ENCODE measurements around the gene NSG1. TPM values are rescaled to one million over a fixed set of nuclear protein-coding genes. Genes with fewer than 3 reads are reported as not detected.

Gene NSG1
- total RNA-seq (2021) (1.3 and 2.7 TPM in 2 replicates), Bru-seq, nascent RNA (percentile 17 among the genes with signal in this experiment), BruChase-seq, experiment 1, labeled RNA remaining after a 2-hour chase (percentile 17 among the genes with signal in this experiment), BruChase-seq, experiment 2, labeled RNA remaining after a 6-hour chase (percentile 18 among the genes with signal in this experiment)
- long read RNA-seq, partial matches to known transcripts = 4 of 4 reads
- long read RNA-seq, other reads (novel, unspliced or antisense) = 0 of 4 reads

- no TSS peak for BruUV-seq (replicated peaks)
- POLR2A ChIA-PET (ENCODE audit: low non-redundant PET) = no interaction called here
- DNase-seq (ENCODE audit: low spot score) = peak; percentile 33
- TF ChIP-seq EZH2 (IDR thresholded peaks at IDR 0.05; ENCODE audit: borderline replicate concordance, low read depth, low read length, poor library complexity, severe bottlenecking) (no peak), CTCF (conservative IDR thresholded peaks at IDR 0.05; ENCODE audit: low read depth, low read length) (no peak)
- H3K9me3 ChIP-seq (ENCODE audit: low read depth, low read length, poor library complexity, severe bottlenecking) = no peaks in the 10 kb centered on the region
- H3K36me3 ChIP-seq (ENCODE audit: insufficient read depth, low read length, poor library complexity, severe bottlenecking) = no peaks in the 10 kb centered on the region
- peak within 1 kb of the TSS; percentile 55 for H3K4me3 ChIP-seq (ENCODE audit: low read depth, low read length, poor library complexity, severe bottlenecking)
- peaks cover 16% of the 10 kb centered on the region for H3K4me1 ChIP-seq (ENCODE audit: insufficient read depth, low read length, poor library complexity, severe bottlenecking)
- H3K27ac ChIP-seq (ENCODE audit: low read depth, low read length, poor library complexity, severe bottlenecking) = no peak within 1 kb of the TSS
- peaks cover 66% of the 10 kb centered on the region for H3K27me3 ChIP-seq (replicated peaks; ENCODE audit: insufficient read depth, low read depth, low read length, poor library complexity)
- intact Hi-C loops (cut with micrococcal nuclease; ENCODE audit: unreplicated experiment) = loop anchor here (5.0 kb wide), 1 partner anchor 45 kb away; no protein-coding TSS in a partner anchor
- CTCF ChIA-PET = no interaction called here
Observed at GRCh38 chr4:4386736-4387392, at the start of gene NSG1. TSS of gene NSG1 (plus strand) at chr4:4387102. CDS start at chr4:4387630, 528 bp downstream.

- BruUV-seq (replicated peaks) = no TSS peak
- CTCF ChIA-PET = no interaction called here
- H3K4me3 ChIP-seq (ENCODE audit: low read depth, low read length, poor library complexity, severe bottlenecking) = no peak overlapping the region
- H3K9me3 ChIP-seq (ENCODE audit: low read depth, low read length, poor library complexity, severe bottlenecking) = no peaks in the 10 kb centered on the region
- intact Hi-C loops (cut with micrococcal nuclease; ENCODE audit: unreplicated experiment) = loop anchor here (10.0 kb wide), 1 partner anchor 354 kb away; no protein-coding TSS in a partner anchor
- H3K27ac ChIP-seq (ENCODE audit: low read depth, low read length, poor library complexity, severe bottlenecking) = no peak overlapping the region
- peak; percentile 25 for DNase-seq (ENCODE audit: low spot score)
- H3K36me3 ChIP-seq (ENCODE audit: insufficient read depth, low read length, poor library complexity, severe bottlenecking) = no peaks in the 10 kb centered on the region
- H3K27me3 ChIP-seq (replicated peaks; ENCODE audit: insufficient read depth, low read depth, low read length, poor library complexity) = no peaks in the 10 kb centered on the region
- H3K4me1 ChIP-seq (ENCODE audit: insufficient read depth, low read length, poor library complexity, severe bottlenecking) = no peaks in the 10 kb centered on the region
- TF ChIP-seq EZH2 (IDR thresholded peaks at IDR 0.05; ENCODE audit: borderline replicate concordance, low read depth, low read length, poor library complexity, severe bottlenecking) = no peak
- no peak for TF ChIP-seq CTCF (conservative IDR thresholded peaks at IDR 0.05; ENCODE audit: low read depth, low read length)
- POLR2A ChIA-PET (ENCODE audit: low non-redundant PET) = no interaction called here
Observed at GRCh38 chr4:4338210-4339001, 48.5 kb upstream of the NSG1 start.

GRCh38 chr4:4339504-4340085 is 47.3 kb upstream of the NSG1 start:
- Histone ChIP-seq H3K27me3 (replicated peaks; ENCODE audit: insufficient read depth, low read depth, low read length, poor library complexity) (no peaks in the 10 kb centered on the region), H3K36me3 (ENCODE audit: insufficient read depth, low read length, poor library complexity, severe bottlenecking) (no peaks in the 10 kb centered on the region), H3K27ac (ENCODE audit: low read depth, low read length, poor library complexity, severe bottlenecking) (no peak overlapping the region), H3K4me1 (ENCODE audit: insufficient read depth, low read length, poor library complexity, severe bottlenecking) (no peaks in the 10 kb centered on the region), H3K9me3 (ENCODE audit: low read depth, low read length, poor library complexity, severe bottlenecking) (no peaks in the 10 kb centered on the region), H3K4me3 (ENCODE audit: low read depth, low read length, poor library complexity, severe bottlenecking) (no peak overlapping the region)
- BruUV-seq (replicated peaks) = no TSS peak
- intact Hi-C loops (cut with micrococcal nuclease; ENCODE audit: unreplicated experiment) = loop anchor here (10.0 kb wide), 1 partner anchor 355 kb away; no protein-coding TSS in a partner anchor
- ChIA-PET POLR2A (ENCODE audit: low non-redundant PET) (no interaction called here), CTCF (no interaction called here)
- TF ChIP-seq CTCF (conservative IDR thresholded peaks at IDR 0.05; ENCODE audit: low read depth, low read length) = no peak
- no peak for TF ChIP-seq EZH2 (IDR thresholded peaks at IDR 0.05; ENCODE audit: borderline replicate concordance, low read depth, low read length, poor library complexity, severe bottlenecking)
- DNase-seq (ENCODE audit: low spot score) = no peak

Measured in A673 (cell line).